Measurements from ENCODE around the gene RILPL2.
"Not testable (repeated sequence)": the region's sequence is repeated elsewhere in the genome, so short reads cannot be mapped to it uniquely, and the experiment has no call there.

RILPL2 gene

GRCh38 chr12:123379391-123379790, 57.1 kb downstream of the RILPL2 start:
- DNase-seq, result no peak

GRCh38 chr12:123372415-123372814, 64.1 kb downstream of the RILPL2 start:
- DNase-seq, result not testable (repeated sequence)

DNA sequence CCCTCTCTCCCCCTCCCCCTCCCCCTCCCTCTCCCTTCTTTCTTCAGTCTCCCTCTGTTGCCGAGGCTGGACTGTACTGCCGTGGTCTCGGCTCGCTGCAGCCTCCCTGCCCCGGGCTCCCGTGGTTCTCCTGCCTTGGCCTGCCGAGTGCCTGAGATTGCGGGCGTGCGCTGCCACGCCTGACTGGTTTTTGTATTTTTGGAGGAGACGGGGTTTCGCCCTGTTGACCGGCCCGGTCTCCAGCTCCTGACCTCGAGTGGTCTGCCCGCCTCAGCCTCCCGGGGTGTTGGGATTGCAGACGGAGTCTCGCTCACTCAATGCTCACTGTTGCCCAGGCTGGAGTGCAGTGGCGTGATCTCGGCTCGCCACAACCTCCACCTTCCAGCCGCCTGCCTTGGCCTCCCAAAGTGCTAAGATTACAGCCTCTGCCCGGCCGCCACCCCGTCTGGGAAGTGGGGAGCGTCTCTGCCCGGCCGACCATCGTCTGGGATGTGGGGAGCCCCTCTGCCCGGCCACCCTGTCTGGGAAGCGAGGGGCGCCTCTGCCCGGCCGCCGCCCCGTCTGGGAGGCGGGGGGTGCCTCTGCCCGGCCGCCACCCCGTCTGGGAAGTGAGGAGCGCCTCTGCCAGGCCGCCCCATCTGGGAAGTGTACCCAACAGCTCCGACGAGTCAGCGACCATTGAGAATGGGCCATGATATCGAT, 64.7 kb downstream of the RILPL2 start:
- not testable (repeated sequence) for DNase-seq

DNA sequence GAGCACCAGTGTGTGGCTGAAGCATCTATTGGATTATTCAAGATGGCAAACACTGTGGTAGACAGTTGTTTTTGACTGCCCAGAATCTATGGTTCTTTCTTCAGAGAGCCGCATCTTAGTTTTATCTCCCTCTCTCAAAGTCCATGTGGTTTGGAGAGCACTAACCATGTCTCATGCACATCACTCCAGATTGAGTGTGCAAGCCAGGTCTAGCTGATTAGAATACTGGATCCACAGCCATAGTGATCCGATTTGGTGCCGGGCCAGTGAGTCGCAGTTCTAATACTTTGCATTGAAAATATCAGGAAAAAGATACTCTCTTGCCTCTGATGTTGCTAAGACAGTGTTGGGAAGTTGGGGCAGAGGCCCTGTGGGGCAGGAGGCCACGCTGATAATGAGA, 67.3 kb downstream of the RILPL2 start:
- no peak for DNase-seq

DNA sequence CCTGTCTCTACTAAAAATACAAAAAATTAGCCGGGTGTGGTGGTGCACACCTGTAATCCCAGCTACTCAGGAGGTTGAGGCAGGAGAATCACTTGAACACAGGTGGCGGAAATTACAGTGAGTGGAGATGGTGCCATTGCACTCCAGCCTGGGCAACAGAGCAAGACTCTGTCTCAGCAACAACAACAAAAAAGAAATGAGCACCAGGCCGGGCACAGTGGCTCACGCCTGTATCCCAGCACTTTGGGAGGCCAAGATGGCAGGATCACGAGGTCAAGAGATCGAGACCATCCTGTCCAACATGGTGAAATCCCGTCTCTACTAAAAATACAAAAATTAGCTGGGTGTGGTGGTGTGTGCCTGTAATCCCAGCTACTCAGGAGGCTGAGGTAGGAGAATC, 68.1 kb downstream of the RILPL2 start:
- DNase-seq, result not testable (repeated sequence)

DNA sequence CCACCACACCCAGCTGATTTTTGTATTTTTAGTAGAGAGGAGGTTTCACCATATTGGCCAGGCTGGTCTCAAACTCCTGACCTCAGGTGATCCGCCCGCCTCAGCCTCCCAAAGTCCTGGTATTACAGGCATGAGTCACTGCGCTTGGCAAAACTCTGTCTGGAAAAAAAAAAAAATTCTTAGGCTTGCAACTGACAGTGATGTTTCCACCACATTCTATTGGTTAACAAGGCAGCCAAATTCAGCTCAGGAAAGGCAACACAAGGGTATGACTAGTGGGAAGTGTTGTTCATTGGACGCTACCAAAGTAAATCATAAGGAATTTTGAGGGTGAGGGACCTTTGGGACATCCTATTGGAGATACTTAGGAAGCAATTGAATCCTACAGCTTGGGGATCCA, 69.0 kb downstream of the RILPL2 start:
- DNase-seq, result no peak
